GM12878 (cell line): ENCODE results near the gene PEX6. TPM values are rescaled to one million over a fixed set of nuclear protein-coding genes. Genes with fewer than 3 reads are reported as not detected.

Experiments
- BACH1 ChIP-seq: fragments of 450-650 bp; IDR thresholded peaks from 2 replicates; pipeline ENCODE4 v1.6.1; 2017; ENCODE audit warnings: mild to moderate bottlenecking, borderline replicate concordance
- EGR1 ChIP-seq, 2 experiments: IDR thresholded peaks; 1 replicate in 1 of 2; 2 replicates in 1 of 2; pipeline ENCODE4 v1.6.1; 2011 to 2012; ENCODE audit warnings: low read depth in 2 of 2, low read length in 2 of 2, borderline replicate concordance in 1 of 2, mild to moderate bottlenecking in 1 of 2, moderate library complexity in 1 of 2
- FOXM1 ChIP-seq: IDR thresholded peaks from 2 replicates; pipeline ENCODE4 v1.6.1; 2012; ENCODE audit warnings: low read depth, mild to moderate bottlenecking, inconsistent platforms, low read length, moderate library complexity
- GABPA ChIP-seq: IDR thresholded peaks from 2 replicates; pipeline ENCODE4 v1.6.1; 2014; ENCODE audit warnings: antibody characterized with exemption, low read depth, mild to moderate bottlenecking, inconsistent platforms
- IKZF1 ChIP-seq: fragments of 450-650 bp; conservative IDR thresholded peaks from 2 replicates; pipeline ENCODE4 v1.6.1; 2017; ENCODE audit warnings: antibody characterized with exemption, mild to moderate bottlenecking
- JUND ChIP-seq: IDR thresholded peaks from 2 replicates; pipeline ENCODE4 v1.6.1; 2012; ENCODE audit warnings: low read depth, mild to moderate bottlenecking, low read length, improper control_type of control experiment, moderate library complexity
- LARP7 ChIP-seq: fragments of 450-650 bp; IDR thresholded peaks from 2 replicates; pipeline ENCODE4 v1.6.1; 2017; ENCODE audit warnings: mild to moderate bottlenecking
- MEF2A ChIP-seq: IDR thresholded peaks from 2 replicates; pipeline ENCODE4 v1.6.1; 2011; ENCODE audit warnings: low read depth, mild to moderate bottlenecking, low read length, moderate library complexity; ENCODE audit not compliant: insufficient read depth
- NBN ChIP-seq: fragments of 450-650 bp; IDR thresholded peaks from 2 replicates; pipeline ENCODE4 v1.6.1; 2016
- PAX5 ChIP-seq: IDR thresholded peaks from 2 replicates; pipeline ENCODE4 v1.6.1; 2011; ENCODE audit warnings: low read depth, low read length, borderline replicate concordance
- POLR2AphosphoS5 ChIP-seq: IDR thresholded peaks from 2 replicates; pipeline ENCODE4 v1.6.1; 2011; ENCODE audit warnings: mild to moderate bottlenecking, low read length, inconsistent platforms
- RAD51 ChIP-seq: fragments of 450-650 bp; IDR thresholded peaks from 2 replicates; pipeline ENCODE4 v1.6.1; 2016; ENCODE audit warnings: moderate library complexity, mild to moderate bottlenecking, inconsistent platforms
- RUNX3 ChIP-seq: IDR thresholded peaks from 2 replicates; pipeline ENCODE4 v1.6.1; 2012; ENCODE audit warnings: low read length, inconsistent platforms
- SP1 ChIP-seq: IDR thresholded peaks from one replicate; pipeline ENCODE4 v1.6.1; 2011; ENCODE audit warnings: low read depth, low read length
- TCF12 ChIP-seq: IDR thresholded peaks from 2 replicates; pipeline ENCODE4 v1.6.1; 2011; ENCODE audit warnings: low read depth, mild to moderate bottlenecking, low read length
- polyA plus RNA-seq, 11 experiments: library from polyadenylated mRNA; depleted of rRNA in 4 of 11; unstranded in 6 of 11; stranded (reverse) in 5 of 11; fragments of >200 nt; fragmentation: Nextera tagmentation in 4 of 11; fragmentation: Illumina TruSeq in 1 of 11; extraction: Ambion mirVana in 4 of 11; extraction: Trizol in 1 of 11; gene quantifications; 1 replicate in 1 of 11; 2 replicates in 10 of 11; pipeline versions ENCODE4 v1.2.1 to v1.2.3, GENCODE V29; 2011 to 2016; ENCODE audit warnings: inconsistent platforms in 2 of 11, missing spikeins in 2 of 11, low read depth in 1 of 11
- total RNA-seq, 4 experiments: library from RNA; depleted of rRNA in 3 of 4; stranded (reverse); fragments of >200 nt in 3 of 4; fragmentation: Illumina TruSeq in 1 of 4; extraction: Trizol in 1 of 4; gene quantifications; 2 replicates each; pipeline versions ENCODE4 v1.2.1 to v1.2.3, GENCODE V29; 2013 to 2021
- TF ChIP-seq, protein P1 (sequence below): IDR thresholded peaks from 2 replicates; pipeline ENCODE4 v1.6.1; 2012; ENCODE audit warnings: low read depth, low read length, improper control_type of control experiment
- TF ChIP-seq, protein P2 (sequence below): fragments of 450-650 bp; IDR thresholded peaks from 2 replicates; pipeline ENCODE4 v1.6.1; 2018; ENCODE audit warnings: borderline replicate concordance, mild to moderate bottlenecking; ENCODE audit not compliant: partially characterized antibody
- TF ChIP-seq, protein P3 (sequence below): fragments of 450-650 bp; IDR thresholded peaks from 2 replicates; pipeline ENCODE4 v1.6.1; 2017; ENCODE audit warnings: mild to moderate bottlenecking, moderate library complexity
- TF ChIP-seq, protein P4 (sequence below): fragments of 450-650 bp; IDR thresholded peaks from 2 replicates; pipeline ENCODE4 v1.6.1; 2016; ENCODE audit warnings: mild to moderate bottlenecking, moderate library complexity, borderline replicate concordance

The PEX6 gene
- total and polyA plus RNA-seq, 10 of the 15 experiments (the other 5 are each of a cell fraction or from before 2014, with no cell fraction given), result 0.39 to 21.1 (median 7.8) TPM

DNA sequence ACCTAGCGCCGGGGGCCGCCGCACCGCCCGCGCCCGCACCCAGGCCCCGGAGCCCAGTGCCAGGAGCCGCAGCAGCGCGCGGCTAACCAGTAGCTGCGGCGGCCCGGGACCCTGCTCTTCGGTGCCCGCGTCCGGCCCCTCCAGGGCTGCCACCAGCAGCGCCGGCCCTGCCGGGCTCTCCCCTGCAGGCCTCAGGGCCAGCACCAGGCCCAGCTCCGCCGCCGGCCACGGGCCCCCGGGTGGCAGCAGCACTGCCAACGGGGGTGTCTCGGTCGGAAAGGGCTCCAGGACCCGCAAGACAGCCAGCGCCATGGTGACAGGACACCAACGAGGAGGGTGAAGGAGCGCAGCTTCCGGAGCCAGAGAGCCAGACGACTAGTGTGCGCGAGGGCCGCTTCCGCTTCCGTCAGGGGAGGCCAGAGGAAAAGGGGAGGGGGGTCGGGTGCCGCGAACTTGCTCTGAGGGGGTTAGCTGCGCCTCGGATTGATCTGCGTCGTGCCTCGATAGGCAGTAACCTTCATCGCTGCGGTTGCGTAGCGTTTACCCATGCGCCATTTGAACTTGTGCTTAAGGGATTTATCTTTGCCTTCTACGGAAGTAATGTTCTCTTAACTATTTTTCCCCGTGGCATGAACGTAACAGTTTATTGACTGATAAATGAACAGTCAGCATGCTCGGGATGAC is at the start of gene PEX6 (continued):
- peak; percentile 88 for TF ChIP-seq RUNX3
- TF ChIP-seq, protein P1, sequence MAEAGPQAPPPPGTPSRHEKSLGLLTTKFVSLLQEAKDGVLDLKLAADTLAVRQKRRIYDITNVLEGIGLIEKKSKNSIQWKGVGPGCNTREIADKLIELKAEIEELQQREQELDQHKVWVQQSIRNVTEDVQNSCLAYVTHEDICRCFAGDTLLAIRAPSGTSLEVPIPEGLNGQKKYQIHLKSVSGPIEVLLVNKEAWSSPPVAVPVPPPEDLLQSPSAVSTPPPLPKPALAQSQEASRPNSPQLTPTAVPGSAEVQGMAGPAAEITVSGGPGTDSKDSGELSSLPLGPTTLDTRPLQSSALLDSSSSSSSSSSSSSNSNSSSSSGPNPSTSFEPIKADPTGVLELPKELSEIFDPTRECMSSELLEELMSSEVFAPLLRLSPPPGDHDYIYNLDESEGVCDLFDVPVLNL, result no peak
- TF ChIP-seq, protein P2, sequence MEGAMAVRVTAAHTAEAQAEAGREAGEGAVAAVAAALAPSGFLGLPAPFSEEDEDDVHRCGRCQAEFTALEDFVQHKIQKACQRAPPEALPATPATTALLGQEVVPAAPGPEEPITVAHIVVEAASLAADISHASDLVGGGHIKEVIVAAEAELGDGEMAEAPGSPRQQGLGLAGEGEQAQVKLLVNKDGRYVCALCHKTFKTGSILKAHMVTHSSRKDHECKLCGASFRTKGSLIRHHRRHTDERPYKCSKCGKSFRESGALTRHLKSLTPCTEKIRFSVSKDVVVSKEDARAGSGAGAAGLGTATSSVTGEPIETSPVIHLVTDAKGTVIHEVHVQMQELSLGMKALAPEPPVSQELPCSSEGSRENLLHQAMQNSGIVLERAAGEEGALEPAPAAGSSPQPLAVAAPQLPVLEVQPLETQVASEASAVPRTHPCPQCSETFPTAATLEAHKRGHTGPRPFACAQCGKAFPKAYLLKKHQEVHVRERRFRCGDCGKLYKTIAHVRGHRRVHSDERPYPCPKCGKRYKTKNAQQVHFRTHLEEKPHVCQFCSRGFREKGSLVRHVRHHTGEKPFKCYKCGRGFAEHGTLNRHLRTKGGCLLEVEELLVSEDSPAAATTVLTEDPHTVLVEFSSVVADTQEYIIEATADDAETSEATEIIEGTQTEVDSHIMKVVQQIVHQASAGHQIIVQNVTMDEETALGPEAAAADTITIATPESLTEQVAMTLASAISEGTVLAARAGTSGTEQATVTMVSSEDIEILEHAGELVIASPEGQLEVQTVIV, result peak; percentile 65
- TF ChIP-seq IKZF1, result peak; percentile 73
- TF ChIP-seq FOXM1, result no peak
- peak in 1 of 2 experiments; percentile 54; a peak in 1 of 3 replicates for TF ChIP-seq EGR1 (IDR thresholded peaks at IDR 0.05; ENCODE audit: borderline replicate concordance in 1 of 2, low read depth in 2 of 2, low read length in 2 of 2)
- TF ChIP-seq, protein P3, sequence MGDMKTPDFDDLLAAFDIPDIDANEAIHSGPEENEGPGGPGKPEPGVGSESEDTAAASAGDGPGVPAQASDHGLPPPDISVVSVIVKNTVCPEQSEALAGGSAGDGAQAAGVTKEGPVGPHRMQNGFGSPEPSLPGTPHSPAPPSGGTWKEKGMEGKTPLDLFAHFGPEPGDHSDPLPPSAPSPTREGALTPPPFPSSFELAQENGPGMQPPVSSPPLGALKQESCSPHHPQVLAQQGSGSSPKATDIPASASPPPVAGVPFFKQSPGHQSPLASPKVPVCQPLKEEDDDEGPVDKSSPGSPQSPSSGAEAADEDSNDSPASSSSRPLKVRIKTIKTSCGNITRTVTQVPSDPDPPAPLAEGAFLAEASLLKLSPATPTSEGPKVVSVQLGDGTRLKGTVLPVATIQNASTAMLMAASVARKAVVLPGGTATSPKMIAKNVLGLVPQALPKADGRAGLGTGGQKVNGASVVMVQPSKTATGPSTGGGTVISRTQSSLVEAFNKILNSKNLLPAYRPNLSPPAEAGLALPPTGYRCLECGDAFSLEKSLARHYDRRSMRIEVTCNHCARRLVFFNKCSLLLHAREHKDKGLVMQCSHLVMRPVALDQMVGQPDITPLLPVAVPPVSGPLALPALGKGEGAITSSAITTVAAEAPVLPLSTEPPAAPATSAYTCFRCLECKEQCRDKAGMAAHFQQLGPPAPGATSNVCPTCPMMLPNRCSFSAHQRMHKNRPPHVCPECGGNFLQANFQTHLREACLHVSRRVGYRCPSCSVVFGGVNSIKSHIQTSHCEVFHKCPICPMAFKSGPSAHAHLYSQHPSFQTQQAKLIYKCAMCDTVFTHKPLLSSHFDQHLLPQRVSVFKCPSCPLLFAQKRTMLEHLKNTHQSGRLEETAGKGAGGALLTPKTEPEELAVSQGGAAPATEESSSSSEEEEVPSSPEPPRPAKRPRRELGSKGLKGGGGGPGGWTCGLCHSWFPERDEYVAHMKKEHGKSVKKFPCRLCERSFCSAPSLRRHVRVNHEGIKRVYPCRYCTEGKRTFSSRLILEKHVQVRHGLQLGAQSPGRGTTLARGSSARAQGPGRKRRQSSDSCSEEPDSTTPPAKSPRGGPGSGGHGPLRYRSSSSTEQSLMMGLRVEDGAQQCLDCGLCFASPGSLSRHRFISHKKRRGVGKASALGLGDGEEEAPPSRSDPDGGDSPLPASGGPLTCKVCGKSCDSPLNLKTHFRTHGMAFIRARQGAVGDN, result peak; percentile 82
- TF ChIP-seq LARP7, result peak; percentile 94
- TF ChIP-seq, protein P4, sequence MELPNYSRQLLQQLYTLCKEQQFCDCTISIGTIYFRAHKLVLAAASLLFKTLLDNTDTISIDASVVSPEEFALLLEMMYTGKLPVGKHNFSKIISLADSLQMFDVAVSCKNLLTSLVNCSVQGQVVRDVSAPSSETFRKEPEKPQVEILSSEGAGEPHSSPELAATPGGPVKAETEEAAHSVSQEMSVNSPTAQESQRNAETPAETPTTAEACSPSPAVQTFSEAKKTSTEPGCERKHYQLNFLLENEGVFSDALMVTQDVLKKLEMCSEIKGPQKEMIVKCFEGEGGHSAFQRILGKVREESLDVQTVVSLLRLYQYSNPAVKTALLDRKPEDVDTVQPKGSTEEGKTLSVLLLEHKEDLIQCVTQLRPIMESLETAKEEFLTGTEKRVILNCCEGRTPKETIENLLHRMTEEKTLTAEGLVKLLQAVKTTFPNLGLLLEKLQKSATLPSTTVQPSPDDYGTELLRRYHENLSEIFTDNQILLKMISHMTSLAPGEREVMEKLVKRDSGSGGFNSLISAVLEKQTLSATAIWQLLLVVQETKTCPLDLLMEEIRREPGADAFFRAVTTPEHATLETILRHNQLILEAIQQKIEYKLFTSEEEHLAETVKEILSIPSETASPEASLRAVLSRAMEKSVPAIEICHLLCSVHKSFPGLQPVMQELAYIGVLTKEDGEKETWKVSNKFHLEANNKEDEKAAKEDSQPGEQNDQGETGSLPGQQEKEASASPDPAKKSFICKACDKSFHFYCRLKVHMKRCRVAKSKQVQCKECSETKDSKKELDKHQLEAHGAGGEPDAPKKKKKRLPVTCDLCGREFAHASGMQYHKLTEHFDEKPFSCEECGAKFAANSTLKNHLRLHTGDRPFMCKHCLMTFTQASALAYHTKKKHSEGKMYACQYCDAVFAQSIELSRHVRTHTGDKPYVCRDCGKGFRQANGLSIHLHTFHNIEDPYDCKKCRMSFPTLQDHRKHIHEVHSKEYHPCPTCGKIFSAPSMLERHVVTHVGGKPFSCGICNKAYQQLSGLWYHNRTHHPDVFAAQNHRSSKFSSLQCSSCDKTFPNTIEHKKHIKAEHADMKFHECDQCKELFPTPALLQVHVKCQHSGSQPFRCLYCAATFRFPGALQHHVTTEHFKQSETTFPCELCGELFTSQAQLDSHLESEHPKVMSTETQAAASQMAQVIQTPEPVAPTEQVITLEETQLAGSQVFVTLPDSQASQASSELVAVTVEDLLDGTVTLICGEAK, result peak; percentile 91
- peak; percentile 68 for TF ChIP-seq NBN
- TF ChIP-seq JUND, result no peak
- peak; percentile 90 for TF ChIP-seq GABPA
- no peak for TF ChIP-seq RAD51
- 0 out of 2 replicates have a peak, but pooled peaks have one; percentile 1 for TF ChIP-seq BACH1
- TF ChIP-seq TCF12, result peak; percentile 20; the same call in 1 of the 2 replicates
- 0 out of 2 replicates have a peak, but pooled peaks have one; percentile 20 for TF ChIP-seq MEF2A
- TF ChIP-seq SP1, result peak; percentile 17
- TF ChIP-seq PAX5, result peak; percentile 78
- peak; percentile 95 for TF ChIP-seq POLR2AphosphoS5
